Measurements from ENCODE around the gene CWC27.

CWC27 gene

GRCh38 chr5:64749385-64749784 lies 19.3 kb upstream of the CWC27 start:
- peaks cover 0 to 17% (median 6%) of the 10 kb centered on the region in 4 experiments for H3K36me3 ChIP-seq (ENCODE audit: control insufficient read depth in 4 of 4, insufficient read depth in 4 of 4, low read length in 3 of 4)
- H3K9me3 ChIP-seq (ENCODE audit: control extremely low read depth in 1 of 5, control insufficient read depth in 4 of 5, insufficient read depth in 2 of 5, low read depth in 1 of 5, low read length in 4 of 5) = no peaks in the 10 kb centered on the region
- CTCF ChIA-PET = interaction anchor here (0.9 to 1.0 kb wide), 3 partner anchors 9 to 17 kb away, joined by 3 to 7 read pairs (median 3); no protein-coding TSS in a partner anchor
- H3K4me1 ChIP-seq (ENCODE audit: control extremely low read depth in 1 of 4, control insufficient read depth in 4 of 4, insufficient read depth in 4 of 4, low read length in 3 of 4) = no peaks in the 10 kb centered on the region
- no peak for DNase-seq
- no peaks in the 10 kb centered on the region for H3K27me3 ChIP-seq (replicated peaks in 2 of 5; ENCODE audit: control insufficient read depth in 4 of 5, insufficient read depth in 5 of 5, low read length in 4 of 5)
- POLR2A ChIA-PET = no interaction called here
- H3K27ac ChIP-seq (ENCODE audit: insufficient read depth in 1 of 2, low read depth in 1 of 2, low read length in 2 of 2, poor library complexity in 1 of 2, severe bottlenecking in 2 of 2) = no peak overlapping the region
- WGBS (ENCODE audit: insufficient coverage) = no CpG with 5 or more reads among the region's 4 CpGs
- H3K4me3 ChIP-seq (ENCODE audit: control insufficient read depth in 1 of 7, extremely low read depth in 1 of 7, insufficient read depth in 4 of 7, low read depth in 2 of 7, low read length in 6 of 7) = no peak overlapping the region

GRCh38 chr5:64754066-64754465 lies 14.7 kb upstream of the CWC27 start:
- 100% methylated on average over 1 of the region's 2 CpGs for WGBS (ENCODE audit: insufficient coverage)
- ChIA-PET CTCF (interaction anchor here (0.9 kb wide), 1 partner anchor 14 kb away, joined by 3 read pairs; no protein-coding TSS in a partner anchor), POLR2A (no interaction called here)
- Histone ChIP-seq H3K4me3 (ENCODE audit: control insufficient read depth in 1 of 7, extremely low read depth in 1 of 7, insufficient read depth in 4 of 7, low read depth in 2 of 7, low read length in 6 of 7) (no peak overlapping the region), H3K27me3 (replicated peaks in 2 of 5; ENCODE audit: control insufficient read depth in 4 of 5, insufficient read depth in 5 of 5, low read length in 4 of 5) (no peaks in the 10 kb centered on the region), H3K9me3 (ENCODE audit: control extremely low read depth in 1 of 5, control insufficient read depth in 4 of 5, insufficient read depth in 2 of 5, low read depth in 1 of 5, low read length in 4 of 5) (no peaks in the 10 kb centered on the region), H3K4me1 (ENCODE audit: control extremely low read depth in 1 of 4, control insufficient read depth in 4 of 4, insufficient read depth in 4 of 4, low read length in 3 of 4) (no peaks in the 10 kb centered on the region), H3K36me3 (ENCODE audit: control insufficient read depth in 4 of 4, insufficient read depth in 4 of 4, low read length in 3 of 4) (peaks cover 2 to 10% (median 7%) of the 10 kb centered on the region in 4 experiments), H3K27ac (ENCODE audit: insufficient read depth in 1 of 2, low read depth in 1 of 2, low read length in 2 of 2, poor library complexity in 1 of 2, severe bottlenecking in 2 of 2) (no peak overlapping the region)
- no peak for DNase-seq

DNA sequence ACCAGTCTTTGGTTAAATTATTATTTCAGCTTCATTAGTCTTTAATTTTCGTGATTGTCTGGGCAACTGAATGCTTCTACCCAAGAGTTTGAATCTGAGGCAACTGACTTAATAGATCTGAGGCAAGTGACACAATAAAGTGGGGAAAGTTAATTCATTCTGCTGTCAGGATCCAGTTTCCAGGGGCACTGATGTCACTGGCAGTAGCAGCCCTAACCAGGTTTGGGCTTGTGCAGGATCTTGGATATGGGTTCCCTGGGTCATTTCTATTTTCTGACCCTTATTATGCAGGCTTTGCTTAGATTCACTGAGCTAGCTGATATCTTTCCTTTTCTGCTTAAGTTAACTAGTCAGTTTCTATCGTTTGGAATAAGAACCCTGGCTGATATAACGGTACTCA lies 9.8 kb upstream of the CWC27 start:
- ChIA-PET POLR2A (no interaction called here), CTCF (interaction anchor here (1.2 kb wide), 1 partner anchor 10 kb away, joined by 3 read pairs; no protein-coding TSS in a partner anchor)
- Histone ChIP-seq H3K36me3 (ENCODE audit: control insufficient read depth in 4 of 4, insufficient read depth in 4 of 4, low read length in 3 of 4) (peaks cover 4 to 6% (median 6%) of the 10 kb centered on the region in 4 experiments), H3K4me1 (ENCODE audit: control extremely low read depth in 1 of 4, control insufficient read depth in 4 of 4, insufficient read depth in 4 of 4, low read length in 3 of 4) (no peaks in the 10 kb centered on the region), H3K9me3 (ENCODE audit: control extremely low read depth in 1 of 5, control insufficient read depth in 4 of 5, insufficient read depth in 2 of 5, low read depth in 1 of 5, low read length in 4 of 5) (no peaks in the 10 kb centered on the region), H3K4me3 (ENCODE audit: control insufficient read depth in 1 of 7, extremely low read depth in 1 of 7, insufficient read depth in 4 of 7, low read depth in 2 of 7, low read length in 6 of 7) (no peak overlapping the region), H3K27ac (ENCODE audit: insufficient read depth in 1 of 2, low read depth in 1 of 2, low read length in 2 of 2, poor library complexity in 1 of 2, severe bottlenecking in 2 of 2) (no peak overlapping the region), H3K27me3 (replicated peaks in 2 of 5; ENCODE audit: control insufficient read depth in 4 of 5, insufficient read depth in 5 of 5, low read length in 4 of 5) (no peaks in the 10 kb centered on the region)
- DNase-seq = no peak
- 93% methylated on average over 3 of the region's 3 CpGs for WGBS (ENCODE audit: insufficient coverage)

- CTCF ChIA-PET = interaction anchor here (1.0 kb wide), 1 partner anchor 125 kb away, joined by 3 read pairs; no protein-coding TSS in a partner anchor
- POLR2A ChIA-PET = no interaction called here
- Histone ChIP-seq H3K36me3 (ENCODE audit: control insufficient read depth in 4 of 4, insufficient read depth in 4 of 4, low read length in 3 of 4) (peaks cover 4 to 15% (median 8%) of the 10 kb centered on the region in 4 experiments), H3K9me3 (ENCODE audit: control extremely low read depth in 1 of 5, control insufficient read depth in 4 of 5, insufficient read depth in 2 of 5, low read depth in 1 of 5, low read length in 4 of 5) (no peaks in the 10 kb centered on the region), H3K27ac (ENCODE audit: insufficient read depth in 1 of 2, low read depth in 1 of 2, low read length in 2 of 2, poor library complexity in 1 of 2, severe bottlenecking in 2 of 2) (no peak overlapping the region), H3K4me3 (ENCODE audit: control insufficient read depth in 1 of 7, extremely low read depth in 1 of 7, insufficient read depth in 4 of 7, low read depth in 2 of 7, low read length in 6 of 7) (no peak overlapping the region), H3K4me1 (ENCODE audit: control extremely low read depth in 1 of 4, control insufficient read depth in 4 of 4, insufficient read depth in 4 of 4, low read length in 3 of 4) (no peaks in the 10 kb centered on the region), H3K27me3 (replicated peaks in 2 of 5; ENCODE audit: control insufficient read depth in 4 of 5, insufficient read depth in 5 of 5, low read length in 4 of 5) (no peaks in the 10 kb centered on the region)
- 100% methylated on average over 1 of the region's 4 CpGs for WGBS (ENCODE audit: insufficient coverage)
- peak in 1 of 3 donors; percentile 18 for DNase-seq
Measured at GRCh38 chr5:64759960-64760660, 8.6 kb upstream of the CWC27 start.

- Histone ChIP-seq H3K27ac (ENCODE audit: insufficient read depth in 1 of 2, low read depth in 1 of 2, low read length in 2 of 2, poor library complexity in 1 of 2, severe bottlenecking in 2 of 2) (no peak overlapping the region), H3K9me3 (ENCODE audit: control extremely low read depth in 1 of 5, control insufficient read depth in 4 of 5, insufficient read depth in 2 of 5, low read depth in 1 of 5, low read length in 4 of 5) (no peaks in the 10 kb centered on the region), H3K36me3 (ENCODE audit: control insufficient read depth in 4 of 4, insufficient read depth in 4 of 4, low read length in 3 of 4) (peaks cover 2 to 22% (median 15%) of the 10 kb centered on the region in 4 experiments), H3K4me1 (ENCODE audit: control extremely low read depth in 1 of 4, control insufficient read depth in 4 of 4, insufficient read depth in 4 of 4, low read length in 3 of 4) (peaks cover 9 to 15% (median 11%) of the 10 kb centered on the region in 4 experiments), H3K4me3 (ENCODE audit: control insufficient read depth in 1 of 7, extremely low read depth in 1 of 7, insufficient read depth in 4 of 7, low read depth in 2 of 7, low read length in 6 of 7) (no peak overlapping the region), H3K27me3 (replicated peaks in 2 of 5; ENCODE audit: control insufficient read depth in 4 of 5, insufficient read depth in 5 of 5, low read length in 4 of 5) (no peaks in the 10 kb centered on the region)
- ChIA-PET POLR2A (no interaction called here), CTCF (no interaction called here)
- WGBS (ENCODE audit: insufficient coverage) = 92% methylated on average over 4 of the region's 4 CpGs
- DNase-seq = no peak
Measured at GRCh38 chr5:64763948-64764503, 4.7 kb upstream of the CWC27 start.

GRCh38 chr5:64765804-64766504 lies 2.8 kb upstream of the CWC27 start:
- Histone ChIP-seq H3K27me3 (replicated peaks in 2 of 5; ENCODE audit: control insufficient read depth in 4 of 5, insufficient read depth in 5 of 5, low read length in 4 of 5) (no peaks in the 10 kb centered on the region), H3K4me1 (ENCODE audit: control extremely low read depth in 1 of 4, control insufficient read depth in 4 of 4, insufficient read depth in 4 of 4, low read length in 3 of 4) (peaks cover 15 to 29% (median 22%) of the 10 kb centered on the region in 4 experiments), H3K4me3 (ENCODE audit: control insufficient read depth in 1 of 7, extremely low read depth in 1 of 7, insufficient read depth in 4 of 7, low read depth in 2 of 7, low read length in 6 of 7) (no peak overlapping the region), H3K9me3 (ENCODE audit: control extremely low read depth in 1 of 5, control insufficient read depth in 4 of 5, insufficient read depth in 2 of 5, low read depth in 1 of 5, low read length in 4 of 5) (no peaks in the 10 kb centered on the region), H3K27ac (ENCODE audit: insufficient read depth in 1 of 2, low read depth in 1 of 2, low read length in 2 of 2, poor library complexity in 1 of 2, severe bottlenecking in 2 of 2) (no peak overlapping the region), H3K36me3 (ENCODE audit: control insufficient read depth in 4 of 4, insufficient read depth in 4 of 4, low read length in 3 of 4) (peaks cover 2 to 22% (median 13%) of the 10 kb centered on the region in 4 experiments)
- CTCF ChIA-PET = interaction anchor here (1.3 to 2.2 kb wide), 2 partner anchors 9 to 18 kb away, joined by 4 to 5 read pairs; no protein-coding TSS in a partner anchor
- WGBS (ENCODE audit: insufficient coverage) = 100% methylated on average over 2 of the region's 2 CpGs
- DNase-seq = no peak
- POLR2A ChIA-PET = no interaction called here
